H1 (cell line): ENCODE measurements around the gene GSDME. TPM values are rescaled to one million over a fixed set of nuclear protein-coding genes. Genes with fewer than 3 reads are reported as not detected.

Experiments used
- CTCF ChIA-PET: fragments of 300-600 bp; sonication (Branson Sonifier 250); formaldehyde crosslinking; loops from one replicate; lab custom pipeline; 2021; ENCODE audit not compliant: partially characterized antibody; lab: Charles Lee
- POLR2A ChIA-PET: fragments of 300-600 bp; sonication (Branson Sonifier 250); formaldehyde crosslinking; loops from one replicate; lab custom pipeline; 2021; ENCODE audit warnings: inconsistent platforms; ENCODE audit not compliant: partially characterized antibody; lab: Charles Lee
- DNase-seq, 2 experiments: peaks; one replicate each; pipeline versions ENCODE4 v3.0.0 to v3.0.0-alpha.2; 2010 to 2022; ENCODE audit warnings: low spot score in 2 of 2, low read depth in 1 of 2, mixed read lengths in 1 of 2
- FAIRE-seq: peaks from 2 replicates; lab custom pipeline; 2011; peaks lifted over from hg19 to GRCh38; lab: Jason Lieb, UNC
- H2AFZ ChIP-seq: 2 replicates; pipeline ENCODE4 v1.8.1; 2012; ENCODE audit warnings: low read length, inconsistent platforms
- H2AK5ac ChIP-seq: 2 replicates; pipeline ENCODE4 v1.6.1; 2013; ENCODE audit warnings: low read depth, low read length
- H2BK120ac ChIP-seq: replicated peaks from 2 replicates; pipeline ENCODE3; 2013; ENCODE audit warnings: low read depth, low read length, inconsistent platforms
- H2BK12ac ChIP-seq: 2 replicates; pipeline ENCODE4 v1.6.1; 2013; ENCODE audit warnings: low read depth, low read length
- H2BK15ac ChIP-seq: 2 replicates; pipeline ENCODE4 v1.6.1; 2013; ENCODE audit warnings: low read length
- H2BK20ac ChIP-seq: 2 replicates; pipeline ENCODE4 v1.6.1; 2013; ENCODE audit warnings: low read length
- H2BK5ac ChIP-seq: 2 replicates; pipeline ENCODE4 v1.6.1; 2013; ENCODE audit warnings: low read depth, low read length
- H3K14ac ChIP-seq: 2 replicates; pipeline ENCODE4 v1.6.1; 2013; ENCODE audit warnings: inconsistent platforms; ENCODE audit not compliant: insufficient read length
- H3K18ac ChIP-seq: 2 replicates; pipeline ENCODE4 v1.6.1; 2013; ENCODE audit warnings: low read length; ENCODE audit errors: extremely low read depth
- H3K23ac ChIP-seq: 2 replicates; pipeline ENCODE4 v1.6.1; 2013; ENCODE audit warnings: inconsistent platforms; ENCODE audit not compliant: insufficient read length
- H3K23me2 ChIP-seq: 2 replicates; pipeline ENCODE4 v1.6.1; 2013; ENCODE audit warnings: low read depth, low read length
- H3K27ac ChIP-seq: 2 replicates; pipeline ENCODE4 v1.6.1; 2011; ENCODE audit warnings: low read depth, low read length, inconsistent platforms
- H3K27me3 ChIP-seq, 4 experiments: replicated peaks in 1 of 4; 1 replicate in 1 of 4; 2 replicates in 3 of 4; pipeline versions ENCODE4 v1.6.1 to v1.8.1; 2011 to 2013; ENCODE audit warnings: low read length in 3 of 4, mild to moderate bottlenecking in 3 of 4, inconsistent platforms in 2 of 4, mixed read lengths in 2 of 4, moderate library complexity in 1 of 4; ENCODE audit not compliant: control insufficient read depth in 3 of 4, insufficient read depth in 3 of 4; ENCODE audit errors: extremely low read depth in 1 of 4
- H3K36me3 ChIP-seq, 4 experiments: 2 replicates each; pipeline versions ENCODE4 v1.6.1 to v1.8.1; 2011 to 2013; ENCODE audit warnings: mild to moderate bottlenecking in 4 of 4, low read length in 3 of 4, moderate library complexity in 2 of 4, control low read depth in 1 of 4, inconsistent platforms in 1 of 4; ENCODE audit not compliant: insufficient read depth in 4 of 4, control insufficient read depth in 2 of 4
- H3K4ac ChIP-seq: replicated peaks from 2 replicates; pipeline ENCODE3; 2013; ENCODE audit warnings: low read length, low read depth, mixed read lengths, inconsistent platforms; ENCODE audit not compliant: insufficient read length
- H3K4me1 ChIP-seq, 4 experiments: replicated peaks in 1 of 4; 1 replicate in 1 of 4; 2 replicates in 3 of 4; pipeline versions ENCODE4 v1.6.1 to v1.8.1; 2011 to 2013; ENCODE audit warnings: low read length in 3 of 4, inconsistent platforms in 2 of 4, mixed read lengths in 1 of 4; ENCODE audit not compliant: insufficient read depth in 4 of 4, control insufficient read depth in 3 of 4
- H3K4me2 ChIP-seq, 2 experiments: 2 replicates each; pipeline versions ENCODE4 v1.6.1 to v1.8.1; 2011 to 2013; ENCODE audit warnings: low read depth in 2 of 2, low read length in 2 of 2, control low read depth in 1 of 2, inconsistent platforms in 1 of 2, mild to moderate bottlenecking in 1 of 2; ENCODE audit not compliant: insufficient read depth in 1 of 2
- H3K4me3 ChIP-seq, 4 experiments: fragments of 200-600, 300-600 bp in 1 of 4; sonication (generic), shearing (Covaris generic), sonication (Bioruptor Twin) in 1 of 4; 2 replicates each; pipeline versions ENCODE4 v1.5.1 to v1.8.1; 2011 to 2016; ENCODE audit warnings: low read length in 4 of 4, low read depth in 3 of 4, control low read depth in 2 of 4, inconsistent platforms in 2 of 4, mild to moderate bottlenecking in 2 of 4, mixed read lengths in 1 of 4, moderate library complexity in 1 of 4; ENCODE audit not compliant: insufficient read depth in 2 of 4; ENCODE audit errors: extremely low read depth in 1 of 4
- H3K56ac ChIP-seq: replicated peaks from 2 replicates; pipeline ENCODE3; 2013; ENCODE audit warnings: low read depth, mild to moderate bottlenecking, mixed read lengths, low read length, inconsistent platforms; ENCODE audit not compliant: insufficient read length
- H3K79me1 ChIP-seq: 2 replicates; pipeline ENCODE4 v1.6.1; 2013; ENCODE audit warnings: low read depth, low read length, control low read depth
- H3K79me2 ChIP-seq, 2 experiments: 2 replicates each; pipeline versions ENCODE4 v1.6.1 to v1.8.1; 2012 to 2013; ENCODE audit warnings: low read length in 2 of 2, mild to moderate bottlenecking in 2 of 2, inconsistent platforms in 1 of 2; ENCODE audit not compliant: insufficient read depth in 2 of 2, control insufficient read depth in 1 of 2
- H3K9ac ChIP-seq, 4 experiments: replicated peaks in 1 of 4; 1 replicate in 1 of 4; 2 replicates in 3 of 4; pipeline versions ENCODE4 v1.6.1 to v1.8.1; 2011 to 2013; ENCODE audit warnings: low read depth in 3 of 4, low read length in 3 of 4, control low read depth in 2 of 4, mild to moderate bottlenecking in 2 of 4, moderate library complexity in 2 of 4, inconsistent platforms in 1 of 4; ENCODE audit errors: extremely low read depth in 1 of 4
- H3K9me3 ChIP-seq, 2 experiments: 2 replicates each; pipeline versions ENCODE4 v1.6.1 to v1.8.1; 2012 to 2013; ENCODE audit warnings: mild to moderate bottlenecking in 2 of 2, moderate library complexity in 2 of 2, control low read depth in 1 of 2, inconsistent platforms in 1 of 2, low read depth in 1 of 2, low read length in 1 of 2, mixed read lengths in 1 of 2; ENCODE audit not compliant: insufficient read depth in 2 of 2
- H4K20me1 ChIP-seq, 2 experiments: replicated peaks in 1 of 2; 2 replicates each; pipeline versions ENCODE3 to v1.8.1; 2011 to 2013; ENCODE audit warnings: inconsistent platforms in 2 of 2, low read length in 2 of 2, mild to moderate bottlenecking in 1 of 2; ENCODE audit not compliant: insufficient read depth in 2 of 2, control insufficient read depth in 1 of 2
- H4K5ac ChIP-seq: 2 replicates; pipeline ENCODE4 v1.6.1; 2013; ENCODE audit warnings: low read length, low read depth, mixed read lengths, inconsistent platforms; ENCODE audit not compliant: insufficient read length
- H4K8ac ChIP-seq: 2 replicates; pipeline ENCODE4 v1.8.0; 2013; ENCODE audit warnings: mild to moderate bottlenecking, moderate library complexity, low read length, inconsistent platforms; ENCODE audit not compliant: insufficient read depth; ENCODE audit errors: extremely low read depth
- H4K91ac ChIP-seq: replicated peaks from 2 replicates; pipeline ENCODE3; 2013; ENCODE audit warnings: low read length, mixed read lengths, inconsistent platforms; ENCODE audit not compliant: insufficient read length
- ASH2L ChIP-seq: fragments of 200-600, 300-600 bp; sonication (generic); IDR thresholded peaks from one replicate; pipeline ENCODE4 v1.7.1; 2017; ENCODE audit warnings: low read length
- CEBPB ChIP-seq: IDR thresholded peaks from 2 replicates; pipeline ENCODE4 v1.6.1; 2012; ENCODE audit warnings: low read depth, low read length
- CHD2 ChIP-seq: IDR thresholded peaks from 2 replicates; pipeline ENCODE4 v1.6.1; 2012; ENCODE audit warnings: low read length, improper control_type of control experiment
- EP300 ChIP-seq, 2 experiments: IDR thresholded peaks; 1 replicate in 1 of 2; 2 replicates in 1 of 2; pipeline ENCODE4 v1.6.1; 2011 to 2012; ENCODE audit warnings: low read depth in 2 of 2, low read length in 2 of 2, mild to moderate bottlenecking in 2 of 2, borderline replicate concordance in 1 of 2, inconsistent platforms in 1 of 2, moderate library complexity in 1 of 2
- HDAC2 ChIP-seq, 2 experiments: fragments of 300-600 bp in 1 of 2; sonication (generic) in 1 of 2; IDR thresholded peaks; 2 replicates each; pipeline ENCODE4 v1.6.1; 2011 to 2012; ENCODE audit warnings: low read depth in 2 of 2, low read length in 2 of 2, mild to moderate bottlenecking in 2 of 2, moderate library complexity in 2 of 2, borderline replicate concordance in 1 of 2, inconsistent platforms in 1 of 2
- NRF1 ChIP-seq: IDR thresholded peaks from 2 replicates; pipeline ENCODE4 v1.6.1; 2011; ENCODE audit warnings: mild to moderate bottlenecking, low read depth, low read length, improper control_type of control experiment
- PHF8 ChIP-seq: fragments of 200-600 bp; sonication (generic); conservative IDR thresholded peaks from 2 replicates; pipeline ENCODE4 v1.7.1; 2012; ENCODE audit warnings: low read depth, mild to moderate bottlenecking, inconsistent platforms, low read length, moderate library complexity
- POU5F1 ChIP-seq: IDR thresholded peaks from 2 replicates; pipeline ENCODE4 v1.6.1; 2011; ENCODE audit warnings: low read depth, mild to moderate bottlenecking, low read length, moderate library complexity
- SP2 ChIP-seq: IDR thresholded peaks from 2 replicates; pipeline ENCODE4 v1.6.1; 2012; ENCODE audit warnings: mild to moderate bottlenecking, low read length, inconsistent platforms
- WGBS, 2 experiments: shearing (Covaris generic) in 1 of 2; methylation state at CpG; one replicate each; pipeline versions ENCODE4 v1.1.6 to v1.1.7; 2013 to 2015; ENCODE audit warnings: low lambda C conversion rate in 2 of 2, mixed read lengths in 2 of 2, inconsistent platforms in 1 of 2, low coverage in 1 of 2, missing lambda C conversion rate in 1 of 2; ENCODE audit not compliant: insufficient replicate concordance in 2 of 2, insufficient coverage in 1 of 2, insufficient read length in 1 of 2; ENCODE audit errors: extremely low coverage in 1 of 2, missing lambda C conversion rate in 1 of 2; 5-methylcytosine and 5-hydroxymethylcytosine counted together
- polyA plus RNA-seq, 7 experiments: library from polyadenylated mRNA; depleted of rRNA in 3 of 7; stranded (reverse) in 5 of 7; unstranded in 2 of 7; fragments of >200 nt in 5 of 7; fragments of 200-250 nt in 2 of 7; gene quantifications; 1 replicate in 5 of 7; 2 replicates in 1 of 7; 4 replicates in 1 of 7; pipeline versions ENCODE4 v1.2.1 to v1.2.3, GENCODE V29; 2011 to 2013; ENCODE audit warnings: missing spikeins in 2 of 7, mixed read lengths in 2 of 7
- total RNA-seq: library from RNA; stranded (reverse); fragmentation: NEBNext Ultra II Directional; extraction: Animal tissue kit (Norgen Biotek cat#: 25700); gene quantifications from 2 replicates; pipeline ENCODE4 v1.2.1, GENCODE V29; 2021

Gene GSDME
- total and polyA plus RNA-seq, 2 of the 8 experiments (the other 6 are each of a cell fraction or from before 2014, with no cell fraction given): 5.4 to 7.6 TPM

DNA sequence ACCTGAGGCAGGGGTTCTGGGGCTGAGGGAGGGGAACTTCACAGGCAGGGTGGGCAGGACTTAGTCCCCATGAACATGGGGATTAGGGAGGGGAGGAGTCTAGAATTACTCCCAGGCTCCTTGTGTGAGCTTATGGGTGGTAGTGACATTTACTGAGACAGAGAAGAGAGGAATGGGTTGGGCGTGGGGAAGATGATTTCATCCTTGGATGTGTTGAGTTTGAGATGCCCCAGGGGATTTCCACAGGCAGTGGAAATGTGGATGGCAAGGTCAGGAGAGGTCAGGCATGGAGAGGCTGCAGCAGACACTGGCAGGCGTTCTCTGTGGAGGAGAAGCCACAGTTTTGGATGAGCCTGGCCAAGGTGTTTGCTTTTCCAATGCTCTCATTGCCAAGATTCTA is 26.4 kb upstream of the GSDME start:
- H2BK15ac ChIP-seq: no peak overlapping the region
- H2AK5ac ChIP-seq: no peak overlapping the region
- no peaks in the 10 kb centered on the region for H3K79me2 ChIP-seq
- H3K4me1 ChIP-seq: no peaks in the 10 kb centered on the region
- H3K56ac ChIP-seq: no peak overlapping the region
- H4K5ac ChIP-seq: no peak overlapping the region
- no peak overlapping the region for H3K4ac ChIP-seq
- H3K4me3 ChIP-seq: no peak overlapping the region
- no peak overlapping the region for H2BK12ac ChIP-seq
- H3K9ac ChIP-seq: no peak overlapping the region
- no peak for FAIRE-seq
- H3K9me3 ChIP-seq: peaks cover 8 to 9% of the 10 kb centered on the region in 2 experiments; a peak in 3 of 4 replicates
- no peak overlapping the region for H3K4me2 ChIP-seq
- H3K14ac ChIP-seq: no peak overlapping the region
- no peak overlapping the region for H3K18ac ChIP-seq
- no peak overlapping the region for H4K91ac ChIP-seq
- H2AFZ ChIP-seq: no peak overlapping the region
- no peak overlapping the region for H2BK5ac ChIP-seq
- no peaks in the 10 kb centered on the region for H4K20me1 ChIP-seq
- no peak overlapping the region for H2BK120ac ChIP-seq
- 96% methylated on average over 2 of the region's 2 CpGs; no CpG with 5 or more reads in 1 of the 2 experiments for WGBS, 2 experiments
- no peak overlapping the region for H4K8ac ChIP-seq
- H3K79me1 ChIP-seq: no peaks in the 10 kb centered on the region
- TF ChIP-seq NRF1: no peak
- no peak for TF ChIP-seq PHF8
- TF ChIP-seq EP300 (IDR thresholded peaks at IDR 0.05; ENCODE audit: borderline replicate concordance in 1 of 2, low read depth in 2 of 2, low read length in 2 of 2): no peak
- no peak for TF ChIP-seq HDAC2 (IDR thresholded peaks at IDR 0.05; ENCODE audit: borderline replicate concordance in 1 of 2, low read depth in 2 of 2, low read length in 2 of 2)
- TF ChIP-seq POU5F1: no peak
- no peak for TF ChIP-seq CEBPB
- TF ChIP-seq SP2: no peak
- TF ChIP-seq CHD2: no peak
- TF ChIP-seq ASH2L: no peak
- TF ChIP-seq, all 59 proteins: peak for 0
- Histone ChIP-seq H3K27me3 (no peaks in the 10 kb centered on the region), H3K23ac (no peak overlapping the region), H3K23me2 (no peaks in the 10 kb centered on the region), H3K36me3 (no peaks in the 10 kb centered on the region), H3K27ac (no peak overlapping the region), H2BK20ac (no peak overlapping the region)
- ChIA-PET POLR2A (no interaction called here), CTCF (interaction anchor here (2.0 kb wide), 1 partner anchor 29 kb away, joined by 10 read pairs; no protein-coding TSS in a partner anchor)
- DNase-seq: no peak
